Calu3 (cell line): ENCODE data around the gene PRR15L. TPM values are rescaled to one million over a fixed set of nuclear protein-coding genes. Genes with fewer than 3 reads are reported as not detected.
A peak's percentile ranks its signal among the peaks of the same experiment; 100 is the strongest.

Experiments
- BruUV-seq: library from RNA; stranded (reverse); fragments of 400-500 nt; replicated peaks from 2 replicates; lab custom pipeline; 2021; lab: Mats Ljungman, UMichigan
- CTCF ChIA-PET: fragments of 300-600 bp; sonication (Branson Sonifier 250); formaldehyde crosslinking; loops from one replicate; lab custom pipeline; 2022; ENCODE audit warnings: antibody characterized with exemption; lab: Charles Lee
- DNase-seq: peaks from one replicate; pipeline ENCODE4 v3.0.0; 2022
- H3K27ac Mint-ChIP-seq: one replicate; pipeline ENCODE4 v1.8.0; 2022; ENCODE audit warnings: mixed read lengths; ENCODE audit not compliant: unreplicated experiment
- H3K27me3 Mint-ChIP-seq: one replicate; pipeline ENCODE4 v1.8.0; 2022; ENCODE audit warnings: mixed read lengths; ENCODE audit not compliant: unreplicated experiment
- H3K36me3 Mint-ChIP-seq: one replicate; pipeline ENCODE4 v1.8.0; 2022; ENCODE audit warnings: mild to moderate bottlenecking, moderate library complexity, mixed read lengths; ENCODE audit not compliant: insufficient read depth, unreplicated experiment
- H3K4me1 Mint-ChIP-seq: one replicate; pipeline ENCODE4 v1.8.0; 2022; ENCODE audit warnings: mild to moderate bottlenecking, low read depth, mixed read lengths; ENCODE audit not compliant: unreplicated experiment
- H3K4me3 Mint-ChIP-seq: one replicate; pipeline ENCODE4 v1.8.0; 2022; ENCODE audit warnings: mild to moderate bottlenecking, low read depth, moderate library complexity, mixed read lengths; ENCODE audit not compliant: unreplicated experiment
- H3K9me3 Mint-ChIP-seq: one replicate; pipeline ENCODE4 v1.8.0; 2022; ENCODE audit warnings: low read depth, mixed read lengths; ENCODE audit not compliant: unreplicated experiment
- CTCF ChIP-seq: fragments of 200-600 bp; IDR thresholded peaks from one replicate; pipeline ENCODE4 v1.8.0; 2022; ENCODE audit warnings: antibody characterized with exemption; ENCODE audit not compliant: unreplicated experiment
- intact Hi-C: fragments of 100-400 bp; cut with micrococcal nuclease; formaldehyde crosslinking; loops from one replicate; pipeline ENCODE4 v1.10.0; 2022; ENCODE audit not compliant: unreplicated experiment
- total RNA-seq: library from RNA; stranded (reverse); gene quantifications from 2 replicates; pipeline ENCODE4 v1.2.3, GENCODE V29; 2022

The PRR15L gene
- total RNA-seq, 1 experiment from 2014 or later = 30.2 TPM

GRCh38 chr17:47983492-47984223 lies 26.0 kb upstream of the PRR15L start:
- Mint-ChIP-seq H3K27me3 (no peaks in the 10 kb centered on the region), H3K4me1 (no peaks in the 10 kb centered on the region), H3K9me3 (no peaks in the 10 kb centered on the region), H3K27ac (no peak overlapping the region), H3K4me3 (no peak overlapping the region), H3K36me3 (peaks cover 58% of the 10 kb centered on the region)
- no peak for DNase-seq
- intact Hi-C loops = no loop called here
- BruUV-seq = no TSS peak
- CTCF ChIA-PET = no interaction called here
- no peak for TF ChIP-seq CTCF

GRCh38 chr17:47982645-47983390 lies 25.1 kb upstream of the PRR15L start:
- H3K27ac Mint-ChIP-seq = no peak overlapping the region
- H3K27me3 Mint-ChIP-seq = no peaks in the 10 kb centered on the region
- DNase-seq = no peak
- no peak for TF ChIP-seq CTCF
- intact Hi-C loops = no loop called here
- peaks cover 66% of the 10 kb centered on the region for H3K36me3 Mint-ChIP-seq
- no peaks in the 10 kb centered on the region for H3K4me1 Mint-ChIP-seq
- H3K9me3 Mint-ChIP-seq = no peaks in the 10 kb centered on the region
- BruUV-seq = no TSS peak
- no peak overlapping the region for H3K4me3 Mint-ChIP-seq
- CTCF ChIA-PET = interaction anchor here (0.6 kb wide), 1 partner anchor 30 kb away, joined by 3 read pairs; no protein-coding TSS in a partner anchor

- no peaks in the 10 kb centered on the region for H3K4me1 Mint-ChIP-seq
- DNase-seq = no peak
- H3K36me3 Mint-ChIP-seq = peaks cover 70% of the 10 kb centered on the region
- no peak overlapping the region for H3K4me3 Mint-ChIP-seq
- H3K27ac Mint-ChIP-seq = no peak overlapping the region
- H3K27me3 Mint-ChIP-seq = no peaks in the 10 kb centered on the region
- CTCF ChIA-PET = interaction anchor here (1.6 to 2.0 kb wide), 2 partner anchors 29 to 36 kb away, joined by 4 read pairs; no protein-coding TSS in a partner anchor
- no peaks in the 10 kb centered on the region for H3K9me3 Mint-ChIP-seq
- BruUV-seq = no TSS peak
- intact Hi-C loops = no loop called here
- TF ChIP-seq CTCF = no peak
Measured at GRCh38 chr17:47982091-47982617, 24.5 kb upstream of the PRR15L start.

GRCh38 chr17:47981462-47981861 lies 23.8 kb upstream of the PRR15L start:
- CTCF ChIA-PET = interaction anchor here (1.6 to 2.0 kb wide), 2 partner anchors 30 to 37 kb away, joined by 4 read pairs; no protein-coding TSS in a partner anchor
- Mint-ChIP-seq H3K9me3 (no peaks in the 10 kb centered on the region), H3K4me1 (no peaks in the 10 kb centered on the region), H3K27ac (no peak overlapping the region), H3K36me3 (peaks cover 70% of the 10 kb centered on the region), H3K27me3 (no peaks in the 10 kb centered on the region), H3K4me3 (no peak overlapping the region)
- DNase-seq = no peak
- intact Hi-C loops = no loop called here
- TF ChIP-seq CTCF = no peak
- TSS peak; percentile 89 for BruUV-seq
